Subcutaneous adipose tissue (tissue), 4 donors: Measurements from ENCODE around the gene GGNBP2. TPM values are rescaled to one million over a fixed set of nuclear protein-coding genes. Genes with fewer than 3 reads are reported as not detected.

Experiments
- total RNA-seq, 4 donors: library from RNA; depleted of rRNA; stranded (reverse); fragments of >200 nt; gene quantifications; one replicate each; pipeline ENCODE4 v1.1.0, GENCODE V29; 2016
- TF ChIP-seq, protein P1 (sequence below): fragments of 450-650 bp; IDR thresholded peaks from one replicate; pipeline ENCODE4 v1.5.1; 2016; ENCODE audit warnings: low read depth, mild to moderate bottlenecking, control low read depth, antibody characterized with exemption, moderate library complexity

Gene GGNBP2
- total RNA-seq, 4 donors from 2014 or later = 64.1 to 96.5 (median 91.7) TPM

DNA sequence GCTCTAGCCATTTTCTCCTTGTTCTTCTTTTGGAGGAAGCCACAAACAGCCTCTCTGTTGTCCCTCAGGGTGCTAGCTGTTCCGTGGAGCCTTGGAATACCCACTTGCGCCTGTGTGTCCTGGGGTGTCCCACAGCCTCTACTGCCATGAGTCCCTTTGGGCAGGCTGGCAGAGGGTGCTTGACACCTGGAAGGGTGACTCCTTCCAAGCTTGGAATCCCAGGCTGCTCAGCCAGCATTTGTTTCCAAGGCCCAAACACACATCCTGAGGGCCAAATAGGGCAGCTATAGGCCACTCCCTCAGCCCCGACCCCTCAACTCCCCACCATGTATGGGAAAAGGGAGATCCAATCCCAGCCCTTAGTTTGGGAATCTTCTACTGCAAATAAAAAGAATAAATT is 43.4 kb upstream of the GGNBP2 start:
- TF ChIP-seq, protein P1, sequence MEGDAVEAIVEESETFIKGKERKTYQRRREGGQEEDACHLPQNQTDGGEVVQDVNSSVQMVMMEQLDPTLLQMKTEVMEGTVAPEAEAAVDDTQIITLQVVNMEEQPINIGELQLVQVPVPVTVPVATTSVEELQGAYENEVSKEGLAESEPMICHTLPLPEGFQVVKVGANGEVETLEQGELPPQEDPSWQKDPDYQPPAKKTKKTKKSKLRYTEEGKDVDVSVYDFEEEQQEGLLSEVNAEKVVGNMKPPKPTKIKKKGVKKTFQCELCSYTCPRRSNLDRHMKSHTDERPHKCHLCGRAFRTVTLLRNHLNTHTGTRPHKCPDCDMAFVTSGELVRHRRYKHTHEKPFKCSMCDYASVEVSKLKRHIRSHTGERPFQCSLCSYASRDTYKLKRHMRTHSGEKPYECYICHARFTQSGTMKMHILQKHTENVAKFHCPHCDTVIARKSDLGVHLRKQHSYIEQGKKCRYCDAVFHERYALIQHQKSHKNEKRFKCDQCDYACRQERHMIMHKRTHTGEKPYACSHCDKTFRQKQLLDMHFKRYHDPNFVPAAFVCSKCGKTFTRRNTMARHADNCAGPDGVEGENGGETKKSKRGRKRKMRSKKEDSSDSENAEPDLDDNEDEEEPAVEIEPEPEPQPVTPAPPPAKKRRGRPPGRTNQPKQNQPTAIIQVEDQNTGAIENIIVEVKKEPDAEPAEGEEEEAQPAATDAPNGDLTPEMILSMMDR = no peak

DNA sequence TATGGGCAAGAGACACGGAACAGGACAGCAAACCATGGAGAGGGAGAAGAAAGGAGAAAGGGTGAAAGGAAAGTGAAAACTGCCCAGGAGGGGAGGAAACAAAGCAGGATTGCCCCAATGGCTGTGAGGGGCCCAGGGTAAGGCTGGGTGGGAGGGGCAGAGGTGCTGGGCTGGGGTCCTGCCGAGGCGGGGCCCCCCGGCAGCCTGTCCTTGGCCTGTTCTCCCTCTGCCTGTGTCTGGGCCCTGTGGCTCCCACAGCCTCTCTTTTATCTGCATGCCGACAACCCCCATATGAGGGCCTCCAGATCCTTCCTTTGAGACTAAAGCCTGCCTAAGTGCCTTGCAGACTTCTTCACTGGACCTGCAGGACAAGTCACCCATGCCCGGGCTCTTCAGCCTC is 42.8 kb upstream of the GGNBP2 start:
- TF ChIP-seq, protein P1 = no peak

DNA sequence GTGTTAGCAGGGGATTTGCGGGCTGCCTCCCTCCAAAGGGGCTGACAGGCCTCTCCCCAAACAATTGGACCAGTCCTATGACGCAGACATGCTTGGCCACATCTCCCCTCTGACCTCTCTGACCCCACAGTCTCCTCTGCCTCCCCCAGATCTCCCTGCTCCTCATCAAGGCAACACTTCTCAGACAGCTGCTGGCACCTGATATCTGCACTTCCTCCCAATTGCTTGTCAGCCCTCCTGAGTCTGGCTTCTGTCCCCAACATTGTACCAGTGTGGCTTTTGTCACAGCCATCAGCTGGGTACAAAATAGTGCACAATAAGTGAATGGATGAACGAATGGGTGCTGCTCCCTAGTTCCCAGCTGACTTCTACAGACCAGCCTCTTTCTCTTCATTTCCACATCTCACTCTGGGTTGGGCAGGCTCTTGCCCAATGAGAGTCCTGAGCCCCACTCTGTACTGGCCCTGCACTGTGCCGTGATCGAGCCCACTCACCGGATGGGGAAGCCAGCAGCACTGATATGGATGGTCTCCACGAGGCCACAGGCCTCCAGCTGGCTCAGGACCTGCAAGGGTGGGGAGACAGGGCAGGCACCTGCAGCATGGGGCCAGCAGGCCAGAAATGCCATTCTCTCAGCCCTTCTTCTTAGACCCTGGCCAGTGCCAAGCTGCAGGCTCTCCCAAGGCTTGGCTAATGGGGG is 41.1 kb upstream of the GGNBP2 start:
- TF ChIP-seq, protein P1 = no peak

DNA sequence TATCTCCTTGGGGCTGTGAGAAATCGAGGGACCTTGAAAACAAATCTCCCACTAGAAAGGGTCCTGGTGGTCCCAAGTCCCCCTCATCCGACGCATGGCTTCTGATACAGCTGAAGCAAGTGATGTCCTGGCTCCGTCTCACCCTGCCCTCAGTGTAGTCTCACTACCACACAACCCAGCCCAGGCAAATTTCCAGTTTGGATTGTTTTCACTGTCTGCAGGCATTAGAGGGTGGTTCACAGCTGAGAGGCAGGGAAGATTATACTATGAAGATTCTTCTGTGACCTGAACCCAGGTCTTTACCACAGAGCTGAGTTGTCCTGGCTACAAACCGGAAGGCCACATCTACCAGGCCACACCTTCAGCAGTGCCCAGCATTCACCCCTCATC is 40.6 kb upstream of the GGNBP2 start:
- TF ChIP-seq, protein P1 = no peak

DNA sequence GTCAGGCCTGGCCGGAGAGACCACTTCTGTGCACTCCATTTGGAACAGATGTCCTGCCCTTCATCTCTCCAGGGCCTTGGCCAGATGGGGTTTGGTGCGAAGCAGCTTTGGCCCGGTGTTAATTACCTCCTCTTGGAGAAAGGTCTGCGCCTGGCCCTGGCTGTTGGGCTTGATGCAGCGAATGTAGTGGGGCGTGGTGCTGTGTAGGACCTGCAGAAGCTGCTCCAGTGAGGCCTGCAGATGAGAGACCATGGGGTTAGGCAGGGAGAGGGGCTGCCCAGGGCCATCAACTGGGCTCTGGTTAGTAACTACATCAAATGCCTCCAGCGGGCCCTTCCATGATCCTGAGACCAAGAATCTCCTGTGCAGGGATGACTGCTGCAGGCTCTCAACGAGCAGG is 39.5 kb upstream of the GGNBP2 start:
- TF ChIP-seq, protein P1 = no peak

DNA sequence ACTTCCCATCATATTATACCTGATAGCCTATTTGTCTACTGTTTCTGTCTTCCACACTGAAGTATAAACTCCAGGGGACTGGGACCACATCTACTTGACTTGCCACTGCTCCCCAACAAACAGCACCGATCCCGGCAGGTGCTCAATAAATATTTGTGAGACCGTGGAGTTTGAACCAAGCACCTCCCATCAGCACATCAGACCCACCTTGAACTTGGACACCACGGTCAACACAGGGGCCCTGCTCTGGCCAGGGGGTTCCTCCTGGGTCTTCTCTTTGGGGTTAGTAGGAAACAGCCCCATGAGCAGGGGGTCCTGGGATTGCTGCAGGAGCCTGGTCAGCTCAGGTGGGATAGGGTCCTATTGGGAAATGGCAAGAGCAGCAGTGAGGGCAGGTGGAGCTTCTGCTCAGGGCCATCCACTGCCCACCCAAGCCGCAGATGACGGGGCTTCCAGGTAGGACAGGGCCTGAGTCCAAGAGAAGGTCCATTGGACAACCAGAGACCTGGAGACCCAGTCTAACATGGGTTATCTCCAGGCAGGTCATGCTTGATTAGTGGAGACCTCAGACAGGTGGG is 38.4 kb upstream of the GGNBP2 start:
- TF ChIP-seq, protein P1 = no peak

DNA sequence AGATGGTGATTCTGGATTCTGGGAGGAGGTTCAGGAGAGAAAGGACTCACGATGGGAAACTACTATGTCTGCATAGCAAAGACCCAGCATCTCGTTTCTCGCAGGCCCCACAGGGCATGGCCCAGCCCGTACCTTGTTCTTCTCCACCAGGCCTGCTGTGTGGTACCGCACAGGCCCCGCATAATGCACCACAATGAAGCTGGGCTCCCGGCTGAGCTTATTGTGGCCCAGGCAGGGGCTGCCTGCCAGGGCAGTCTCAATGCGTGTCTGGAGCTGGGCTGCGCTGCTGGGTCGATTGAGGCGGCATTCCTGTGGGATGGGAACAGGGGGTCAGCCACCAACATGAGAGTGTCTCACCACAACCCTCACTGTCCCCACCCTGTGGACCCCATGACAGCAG is 37.9 kb upstream of the GGNBP2 start:
- TF ChIP-seq, protein P1 = no peak
